Parathyroid adenoma (tissue), 2 donors: ENCODE measurements around the gene RGS2.

Experiments used
- H2AFZ ChIP-seq: fragments of 300-600 bp; sonication (generic); one replicate; pipeline ENCODE4 v1.7.0; 2017; ENCODE audit warnings: antibody characterized with exemption, mild to moderate bottlenecking
- H3K27ac ChIP-seq: fragments of 300-600 bp; sonication (generic); one replicate; pipeline ENCODE4 v1.7.0; 2017
- H3K27me3 ChIP-seq: fragments of 300-600 bp; sonication (generic); one replicate; pipeline ENCODE4 v1.7.0; 2017; ENCODE audit warnings: low read length; ENCODE audit not compliant: control insufficient read depth, insufficient read depth
- H3K36me3 ChIP-seq: fragments of 300-600 bp; sonication (generic); one replicate; pipeline ENCODE4 v1.7.0; 2017; ENCODE audit warnings: low read length; ENCODE audit not compliant: control insufficient read depth, insufficient read depth
- H3K4me1 ChIP-seq: fragments of 300-600 bp; sonication (generic); one replicate; pipeline ENCODE4 v1.7.0; 2017; ENCODE audit warnings: control low read depth
- H3K4me2 ChIP-seq: fragments of 300-600 bp; sonication (generic); one replicate; pipeline ENCODE4 v1.7.0; 2017; ENCODE audit warnings: low read length
- H3K4me3 ChIP-seq: fragments of 300-600 bp; sonication (generic); one replicate; pipeline ENCODE4 v1.7.0; 2017; ENCODE audit warnings: low read depth, low read length
- H3K79me2 ChIP-seq: fragments of 300-600 bp; sonication (generic); one replicate; pipeline ENCODE4 v1.7.0; 2017; ENCODE audit warnings: control low read depth
- H3K9ac ChIP-seq: fragments of 300-600 bp; sonication (generic); one replicate; pipeline ENCODE4 v1.7.0; 2017; ENCODE audit warnings: mild to moderate bottlenecking
- H3K9me3 ChIP-seq: fragments of 300-600 bp; sonication (generic); one replicate; pipeline ENCODE4 v1.7.0; 2017; ENCODE audit warnings: low read length; ENCODE audit not compliant: control insufficient read depth
- CTCF ChIP-seq: fragments of 300-600 bp; sonication (generic); IDR thresholded peaks from one replicate; pipeline ENCODE4 v1.7.0; 2017; ENCODE audit warnings: antibody characterized with exemption, mild to moderate bottlenecking
- donor health status: primary hyperparathyroidism.

The RGS2 gene

GRCh38 chr1:192771341-192771740 lies 37.5 kb upstream of the RGS2 start:
- Histone ChIP-seq H3K9me3 (no peaks in the 10 kb centered on the region), H3K9ac (no peak overlapping the region), H3K27me3 (no peaks in the 10 kb centered on the region), H3K4me1 (no peaks in the 10 kb centered on the region), H3K27ac (no peak overlapping the region), H3K36me3 (no peaks in the 10 kb centered on the region), H2AFZ (no peak overlapping the region), H3K4me2 (no peak overlapping the region), H3K4me3 (no peak overlapping the region), H3K79me2 (no peaks in the 10 kb centered on the region)
- TF ChIP-seq CTCF, result no peak

GRCh38 chr1:192775631-192776030 lies 33.2 kb upstream of the RGS2 start:
- Histone ChIP-seq H3K9ac (no peak overlapping the region), H3K27me3 (no peaks in the 10 kb centered on the region), H3K4me1 (no peaks in the 10 kb centered on the region), H3K4me2 (no peak overlapping the region), H3K79me2 (no peaks in the 10 kb centered on the region), H3K9me3 (no peaks in the 10 kb centered on the region), H3K27ac (no peak overlapping the region), H2AFZ (no peak overlapping the region), H3K36me3 (no peaks in the 10 kb centered on the region), H3K4me3 (no peak overlapping the region)
- TF ChIP-seq CTCF, result no peak

GRCh38 chr1:192776206-192776605 lies 32.6 kb upstream of the RGS2 start:
- Histone ChIP-seq H3K4me2 (no peak overlapping the region), H3K36me3 (no peaks in the 10 kb centered on the region), H3K79me2 (no peaks in the 10 kb centered on the region), H3K4me1 (no peaks in the 10 kb centered on the region), H3K9me3 (no peaks in the 10 kb centered on the region), H3K27ac (no peak overlapping the region), H3K9ac (no peak overlapping the region), H3K27me3 (no peaks in the 10 kb centered on the region), H2AFZ (no peak overlapping the region), H3K4me3 (no peak overlapping the region)
- TF ChIP-seq CTCF, result no peak

- Histone ChIP-seq H2AFZ (no peak overlapping the region), H3K4me3 (no peak overlapping the region), H3K27ac (no peak overlapping the region), H3K79me2 (no peaks in the 10 kb centered on the region), H3K9ac (no peak overlapping the region), H3K9me3 (no peaks in the 10 kb centered on the region), H3K36me3 (no peaks in the 10 kb centered on the region), H3K4me2 (no peak overlapping the region), H3K4me1 (no peaks in the 10 kb centered on the region), H3K27me3 (no peaks in the 10 kb centered on the region)
- no peak for TF ChIP-seq CTCF
Observed at GRCh38 chr1:192776998-192777397, 31.8 kb upstream of the RGS2 start.

GRCh38 chr1:192783791-192784190 lies 25.0 kb upstream of the RGS2 start:
- no peak for TF ChIP-seq CTCF
- no peak overlapping the region for H3K27ac ChIP-seq

More at GRCh38 chr1:192783791-192784190, 25.0 kb upstream of the RGS2 start:
- Histone ChIP-seq H3K9me3 (no peaks in the 10 kb centered on the region), H3K36me3 (no peaks in the 10 kb centered on the region), H3K4me2 (no peak overlapping the region), H3K79me2 (no peaks in the 10 kb centered on the region), H3K9ac (no peak overlapping the region), H3K27me3 (no peaks in the 10 kb centered on the region), H2AFZ (no peak overlapping the region), H3K4me1 (no peaks in the 10 kb centered on the region), H3K4me3 (no peak overlapping the region)
